GM08714 (cell line): ENCODE measurements around the gene UGGT1.
"Not testable (repeated sequence)": the region's sequence is repeated elsewhere in the genome, so short reads cannot be mapped to it uniquely, and the experiment has no call there.

Source experiments
- H3K4me3 ChIP-seq: fragments of 200-500 bp; sonication (Bioruptor generic); 2 replicates; pipeline ENCODE4 v1.5.1; 2014; ENCODE audit warnings: mild to moderate bottlenecking, low read length, inconsistent platforms
- ZNF274 ChIP-seq: IDR thresholded peaks from 2 replicates; pipeline ENCODE4 v1.6.1; 2012; ENCODE audit warnings: mild to moderate bottlenecking, low read depth, low read length

UGGT1 gene

GRCh38 chr2:128178149-128178649 lies 87.2 kb downstream of the UGGT1 start:
- no peak overlapping the region for H3K4me3 ChIP-seq
- TF ChIP-seq ZNF274, result no peak

DNA sequence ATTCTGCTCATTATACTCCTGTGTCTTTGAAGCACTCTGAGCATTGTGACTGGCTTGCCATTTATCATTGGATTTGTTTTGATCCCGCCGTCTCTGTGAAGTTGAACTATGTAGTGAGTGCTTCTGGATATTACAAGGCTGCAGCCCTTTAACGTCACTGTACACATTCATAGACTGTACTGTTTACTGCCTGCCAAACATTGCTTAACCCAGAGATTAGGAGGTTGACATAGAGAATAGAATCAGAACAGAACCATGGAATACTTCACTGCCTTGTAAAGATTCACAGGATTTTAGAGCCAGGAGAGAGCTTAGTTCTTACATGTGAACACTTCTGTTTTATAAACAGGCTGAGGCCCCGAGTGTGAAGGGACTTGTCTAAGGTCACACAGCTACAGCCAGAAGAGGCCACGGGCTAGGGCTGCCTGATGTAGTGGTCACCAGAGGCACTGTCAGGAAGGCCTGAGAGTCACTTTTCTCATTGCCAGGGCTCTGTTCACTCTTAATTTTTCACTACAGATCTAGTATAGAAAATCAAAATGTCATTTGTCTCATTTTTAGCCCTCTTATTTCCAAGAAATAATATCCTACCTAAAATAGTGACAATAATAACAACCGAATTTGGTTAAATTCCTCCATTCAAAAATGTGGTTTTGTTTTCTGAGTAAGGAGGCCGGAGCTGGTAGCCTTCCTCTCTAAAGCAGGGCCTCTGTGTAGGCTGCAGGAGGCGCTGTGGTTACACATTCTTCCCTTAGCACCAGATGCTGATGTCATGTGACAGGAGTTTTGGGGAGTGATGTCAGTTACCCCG lies 87.9 kb downstream of the UGGT1 start:
- TF ChIP-seq ZNF274, result no peak
- H3K4me3 ChIP-seq, result no peak overlapping the region

DNA sequence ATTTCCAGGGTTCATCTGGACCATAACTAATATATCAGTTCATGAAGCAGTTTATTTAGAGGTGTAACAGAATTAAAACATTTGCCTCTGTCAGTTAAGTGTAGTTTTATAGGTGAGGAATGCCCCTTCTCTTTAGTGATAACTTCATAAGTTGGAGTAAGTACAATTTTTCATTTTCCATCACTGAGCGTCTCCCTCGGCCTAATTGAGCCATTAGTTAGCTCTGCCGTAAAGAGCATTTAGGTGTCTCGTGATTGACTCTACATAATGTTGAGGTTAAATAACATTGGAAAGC lies 88.4 kb downstream of the UGGT1 start:
- no peak for TF ChIP-seq ZNF274

GRCh38 chr2:128180031-128180430 lies 89.0 kb downstream of the UGGT1 start:
- H3K4me3 ChIP-seq, result no peak overlapping the region
- TF ChIP-seq ZNF274, result no peak

More for the DNA sequence above, 88.4 kb downstream of the UGGT1 start:
- H3K4me3 ChIP-seq, result no peak overlapping the region

DNA sequence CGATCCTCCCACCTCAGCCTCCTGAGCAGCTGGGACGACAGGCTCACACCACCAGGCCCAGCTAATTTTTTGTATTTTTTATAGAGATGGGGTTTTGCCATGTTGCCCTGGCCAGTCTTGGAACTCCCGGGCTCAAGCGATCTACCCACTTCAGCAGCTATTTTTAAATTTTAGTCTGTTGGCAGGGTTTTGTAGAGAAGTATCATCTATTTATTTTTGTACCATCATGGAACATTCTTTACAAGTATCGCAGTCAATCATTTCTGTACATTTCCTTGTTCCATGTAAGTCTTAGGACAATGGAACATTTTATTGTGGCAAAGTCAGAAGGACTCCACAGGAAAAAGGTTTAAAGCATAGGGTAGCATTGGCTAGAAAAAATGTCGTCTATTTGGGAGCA lies 94.6 kb downstream of the UGGT1 start:
- no peak overlapping the region for H3K4me3 ChIP-seq
- TF ChIP-seq ZNF274, result no peak

DNA sequence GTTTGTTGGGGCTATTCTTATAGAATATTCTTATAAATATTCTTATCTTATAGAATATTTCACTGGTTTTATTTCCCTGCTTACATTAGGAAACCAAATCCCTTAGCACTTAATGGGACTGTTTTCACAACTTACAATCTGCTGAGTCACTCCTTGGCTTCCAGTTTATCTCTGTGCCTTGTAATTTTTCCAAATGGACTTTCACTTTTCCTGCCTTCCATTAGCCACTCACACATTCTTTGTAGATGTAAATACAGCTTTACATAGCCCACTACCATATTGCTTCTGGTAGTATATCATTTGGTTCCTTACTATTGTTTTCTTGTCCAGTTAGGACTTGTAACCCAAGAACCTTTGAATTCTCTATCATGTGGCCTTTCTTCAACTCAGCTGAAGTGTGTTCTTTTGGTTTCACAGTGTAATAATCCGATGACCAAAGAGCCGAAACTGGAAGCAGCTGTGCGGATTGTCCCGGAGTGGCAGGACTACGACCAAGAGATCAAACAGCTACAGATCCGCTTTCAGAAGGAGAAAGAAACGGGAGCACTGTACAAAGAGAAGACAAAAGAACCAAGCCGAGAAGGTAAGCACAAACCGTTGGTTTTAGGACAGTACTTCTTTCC lies 96.1 kb downstream of the UGGT1 start:
- TF ChIP-seq ZNF274, result no peak
- H3K4me3 ChIP-seq, result no peak overlapping the region

DNA sequence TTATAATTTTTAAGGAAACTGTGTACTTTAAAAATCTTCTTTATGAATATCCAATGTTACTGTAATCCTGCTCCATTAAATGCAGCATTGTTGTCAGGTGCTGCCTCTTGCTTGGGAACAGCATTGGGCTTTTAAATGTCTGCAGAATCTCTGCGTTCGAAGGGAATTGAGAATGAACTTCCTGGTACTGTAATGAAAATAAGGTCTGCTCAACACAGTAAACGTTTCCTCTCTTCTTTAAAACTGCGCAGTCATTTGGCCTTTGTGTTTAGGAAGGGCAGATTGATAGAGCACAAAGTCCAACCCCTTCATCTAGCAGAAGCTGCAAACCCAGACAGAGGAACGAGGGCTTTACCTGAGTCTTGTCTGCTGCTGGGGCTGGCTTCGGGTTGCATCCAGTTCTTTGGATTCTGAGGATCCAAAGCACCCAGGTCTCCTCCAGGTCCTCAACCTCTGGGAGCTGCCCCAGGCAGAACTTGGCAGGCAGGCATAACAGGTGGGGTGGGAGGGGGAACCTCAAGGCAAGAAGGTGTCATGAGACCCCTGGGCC lies 104.5 kb downstream of the UGGT1 start:
- H3K4me3 ChIP-seq, result no peak overlapping the region
- no peak for TF ChIP-seq ZNF274

GRCh38 chr2:128196026-128196425 lies 105.0 kb downstream of the UGGT1 start:
- H3K4me3 ChIP-seq, result no peak overlapping the region
- no peak for TF ChIP-seq ZNF274

DNA sequence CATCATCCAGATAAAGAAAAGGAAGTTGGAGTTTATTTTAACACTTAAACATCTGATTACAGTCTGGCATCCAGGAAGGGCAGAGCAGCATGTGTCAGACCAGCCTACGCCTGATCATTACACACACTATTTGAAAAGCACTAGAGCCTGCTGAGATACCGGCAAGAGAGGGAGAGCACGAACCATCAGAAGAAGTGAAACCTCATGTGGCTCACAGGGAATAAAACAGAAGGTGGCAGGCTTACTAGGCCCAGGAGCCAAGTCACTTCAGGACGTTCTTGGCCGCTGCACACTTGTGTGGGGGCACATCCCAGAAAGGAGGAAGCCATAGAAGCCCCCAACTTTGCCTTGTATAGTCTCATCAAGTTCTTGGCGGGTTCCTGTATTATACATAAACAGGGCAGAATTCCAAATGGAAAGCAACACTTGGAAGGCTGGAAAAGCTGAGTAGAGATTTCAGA lies 105.5 kb downstream of the UGGT1 start:
- no peak overlapping the region for H3K4me3 ChIP-seq

GRCh38 chr2:128197059-128197458 lies 106.1 kb downstream of the UGGT1 start:
- H3K4me3 ChIP-seq, result no peak overlapping the region
- no peak for TF ChIP-seq ZNF274

More for the DNA sequence above, 105.5 kb downstream of the UGGT1 start:
- TF ChIP-seq ZNF274, result no peak

DNA sequence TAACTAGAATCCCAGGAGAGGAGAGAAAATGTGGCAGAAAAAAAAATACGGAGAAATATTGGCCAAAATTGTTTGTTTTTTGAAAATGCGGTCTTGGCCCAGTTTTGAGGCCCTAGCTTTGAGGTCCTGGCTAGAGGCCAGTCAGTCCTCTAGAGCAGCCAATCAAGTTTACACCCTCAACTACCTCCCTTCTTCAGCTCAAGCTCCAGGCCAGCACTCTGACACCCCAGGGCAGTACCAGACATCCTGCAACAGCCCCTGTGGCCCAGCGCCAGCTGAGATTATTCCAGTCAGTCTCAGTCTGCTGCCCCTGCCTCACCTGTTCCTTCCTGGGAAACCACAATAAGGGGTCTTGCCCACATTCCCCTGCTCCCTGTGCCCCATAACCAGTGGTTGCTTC lies 107.7 kb downstream of the UGGT1 start:
- TF ChIP-seq ZNF274, result no peak
- no peak overlapping the region for H3K4me3 ChIP-seq

DNA sequence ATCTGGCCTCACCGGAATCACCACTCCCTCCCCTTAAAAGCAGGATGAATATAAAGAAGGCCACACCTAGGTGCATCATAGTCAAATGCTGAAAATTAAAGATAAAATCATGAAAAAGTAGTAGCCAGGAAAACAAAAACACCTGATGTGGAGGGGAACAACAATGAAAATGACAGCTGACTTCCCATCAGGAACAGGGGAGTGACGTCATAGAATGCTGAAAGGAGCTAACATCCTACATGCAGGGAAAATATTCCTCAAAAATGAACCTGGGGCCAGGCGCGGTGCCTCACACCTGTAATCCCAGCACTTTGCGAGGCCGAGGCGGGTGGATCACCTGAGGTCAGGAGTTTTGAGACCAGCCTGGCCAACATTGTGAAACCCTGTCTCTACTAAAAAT lies 108.1 kb downstream of the UGGT1 start:
- no peak overlapping the region for H3K4me3 ChIP-seq
- TF ChIP-seq ZNF274, result no peak

DNA sequence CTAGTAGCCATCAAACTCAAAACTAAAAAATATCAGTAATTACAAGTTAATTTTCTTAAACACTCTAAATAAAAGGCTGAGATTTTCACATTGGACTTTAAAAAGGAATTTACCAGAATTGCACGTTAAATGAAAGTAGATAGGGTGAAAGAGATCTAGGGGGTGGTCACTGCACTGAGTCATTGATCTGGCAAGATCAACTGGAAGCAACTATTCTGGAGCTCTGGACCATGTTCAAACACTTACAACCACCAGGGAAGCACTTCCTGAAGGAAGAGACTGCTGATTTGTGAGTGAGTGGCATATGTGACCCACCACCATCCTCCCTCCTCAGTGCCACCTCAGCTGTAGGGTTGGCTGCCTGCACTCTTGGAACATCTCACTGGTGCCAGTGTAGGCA lies 111.8 kb downstream of the UGGT1 start:
- H3K4me3 ChIP-seq, result no peak overlapping the region
- no peak for TF ChIP-seq ZNF274

- TF ChIP-seq ZNF274, result no peak
- H3K4me3 ChIP-seq, result no peak overlapping the region
Measured at GRCh38 chr2:128206245-128206644, 115.2 kb downstream of the UGGT1 start.

DNA sequence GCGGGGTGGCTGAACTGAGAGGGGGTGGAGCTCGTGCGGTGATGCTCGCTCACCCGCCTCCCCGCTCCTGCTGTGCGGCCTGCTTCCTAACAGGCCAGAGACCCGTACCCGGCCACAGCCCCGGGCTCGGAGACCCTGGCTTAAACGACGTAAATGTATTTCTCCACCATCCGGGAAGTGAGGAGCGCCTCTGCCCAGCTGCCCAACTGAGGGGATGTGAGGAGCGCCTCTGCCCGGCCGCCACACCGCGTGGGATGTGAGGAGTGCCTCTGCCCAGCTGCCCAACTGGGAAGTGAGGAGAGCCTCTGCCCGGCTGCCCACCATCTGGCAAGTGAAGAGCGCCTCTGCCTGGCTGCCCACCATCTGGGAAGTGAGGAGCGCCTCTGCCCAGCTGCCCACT lies 117.0 kb downstream of the UGGT1 start:
- H3K4me3 ChIP-seq, result no peak overlapping the region
- TF ChIP-seq ZNF274, result no peak

- H3K4me3 ChIP-seq, result not testable (repeated sequence)
Measured at GRCh38 chr2:128208631-128209324, 117.8 kb downstream of the UGGT1 start.
